ENCODE results near the gene GPA33. TPM values are rescaled to one million over a fixed set of nuclear protein-coding genes. Genes with fewer than 3 reads are reported as not detected.

GPA33 gene
- total RNA-seq, 1 experiment from 2014 or later = not detected

DNA sequence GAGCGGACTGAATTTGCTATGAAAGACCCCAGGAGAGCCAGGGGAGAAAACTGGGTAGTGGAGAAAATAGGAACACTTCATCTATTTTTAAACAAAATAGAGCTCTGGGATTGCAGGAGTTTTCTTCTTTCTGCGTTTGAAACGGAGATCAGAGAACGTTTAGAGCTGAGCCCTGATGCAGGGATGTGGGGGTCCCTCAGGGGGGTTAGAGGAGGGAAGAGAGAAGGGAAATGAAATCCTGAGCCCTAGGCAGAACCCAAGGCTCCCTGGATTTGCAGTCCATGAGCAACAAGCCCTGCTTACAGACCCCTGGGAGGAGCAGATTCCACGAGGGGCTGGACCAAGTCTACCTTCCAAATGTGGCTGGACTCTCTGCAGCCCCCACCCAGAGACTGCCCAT is 25.5 kb upstream of the GPA33 start:
- Histone ChIP-seq H4K5ac (ENCODE audit: insufficient read length, low read depth, low read length) (no peak overlapping the region), H3K27me3 (ENCODE audit: insufficient read depth, low read length) (no peaks in the 10 kb centered on the region), H3K4me2 (ENCODE audit: insufficient read depth, insufficient read length, low read length) (no peak overlapping the region), H3K4me1 (ENCODE audit: insufficient read depth, low read length) (0 out of 2 replicates have a peak, but pooled peaks cover 2% of the 10 kb centered on the region), H2AK5ac (ENCODE audit: insufficient read length, low read length) (no peak overlapping the region), H2BK12ac (ENCODE audit: insufficient read length, low read depth, low read length) (no peak overlapping the region), H3K79me1 (ENCODE audit: insufficient read depth, low read depth, low read length, poor library complexity, severe bottlenecking) (no peaks in the 10 kb centered on the region), H4K20me1 (ENCODE audit: control insufficient read depth, insufficient read depth, insufficient read length) (no peaks in the 10 kb centered on the region), H3K14ac (ENCODE audit: insufficient read depth, low read length) (no peak overlapping the region), H3K23me2 (ENCODE audit: insufficient read length, low read depth, low read length, poor library complexity, severe bottlenecking) (no peaks in the 10 kb centered on the region), H3K27ac (ENCODE audit: insufficient read length, low read depth, low read length) (no peak overlapping the region), H3K9ac (ENCODE audit: extremely low read depth, insufficient read length, low read length) (no peak overlapping the region), H3K56ac (ENCODE audit: insufficient read length, low read depth, low read length) (no peak overlapping the region), H3K23ac (ENCODE audit: insufficient read length, low read depth, low read length) (no peak overlapping the region), H2BK5ac (ENCODE audit: insufficient read length, low read length) (no peak overlapping the region), H4K8ac (replicated peaks; ENCODE audit: insufficient read length, low read depth, low read length) (no peak overlapping the region), H3K4ac (ENCODE audit: low read depth, low read length) (no peak overlapping the region), H2BK20ac (ENCODE audit: low read depth, low read length, poor library complexity, severe bottlenecking) (no peak overlapping the region), H3T11ph (ENCODE audit: low read length) (no peak overlapping the region), H4K91ac (ENCODE audit: insufficient read length, low read depth, low read length) (no peak overlapping the region), H2AFZ (ENCODE audit: low read length) (no peak overlapping the region), H3K79me2 (ENCODE audit: insufficient read depth, low read length) (no peaks in the 10 kb centered on the region), H2BK15ac (ENCODE audit: low read depth, low read length) (no peak overlapping the region), H2BK120ac (ENCODE audit: low read depth, low read length, poor library complexity, severe bottlenecking) (no peak overlapping the region), H3K9me3 (ENCODE audit: control insufficient read depth, low read depth, low read length) (no peaks in the 10 kb centered on the region), H3K18ac (ENCODE audit: insufficient read length, low read depth, low read length) (no peak overlapping the region)
- DNase-seq = no peak
- Mint-ChIP-seq H3K36me3 (ENCODE audit: insufficient read depth in 1 of 3, low read depth in 3 of 3) (no peaks in the 10 kb centered on the region), H3K27ac (no peak overlapping the region), H3K4me1 (peaks cover 23 to 28% of the 10 kb centered on the region in 2 experiments), H3K4me3 (no peak overlapping the region), H3K9me3 (no peaks in the 10 kb centered on the region), H3K27me3 (ENCODE audit: low read depth) (peaks cover 4% of the 10 kb centered on the region)
- no CpG with 5 or more reads among the region's 5 CpGs for WGBS (ENCODE audit: extremely low coverage, insufficient read length, low lambda C conversion rate)
- TF ChIP-seq, protein P1, sequence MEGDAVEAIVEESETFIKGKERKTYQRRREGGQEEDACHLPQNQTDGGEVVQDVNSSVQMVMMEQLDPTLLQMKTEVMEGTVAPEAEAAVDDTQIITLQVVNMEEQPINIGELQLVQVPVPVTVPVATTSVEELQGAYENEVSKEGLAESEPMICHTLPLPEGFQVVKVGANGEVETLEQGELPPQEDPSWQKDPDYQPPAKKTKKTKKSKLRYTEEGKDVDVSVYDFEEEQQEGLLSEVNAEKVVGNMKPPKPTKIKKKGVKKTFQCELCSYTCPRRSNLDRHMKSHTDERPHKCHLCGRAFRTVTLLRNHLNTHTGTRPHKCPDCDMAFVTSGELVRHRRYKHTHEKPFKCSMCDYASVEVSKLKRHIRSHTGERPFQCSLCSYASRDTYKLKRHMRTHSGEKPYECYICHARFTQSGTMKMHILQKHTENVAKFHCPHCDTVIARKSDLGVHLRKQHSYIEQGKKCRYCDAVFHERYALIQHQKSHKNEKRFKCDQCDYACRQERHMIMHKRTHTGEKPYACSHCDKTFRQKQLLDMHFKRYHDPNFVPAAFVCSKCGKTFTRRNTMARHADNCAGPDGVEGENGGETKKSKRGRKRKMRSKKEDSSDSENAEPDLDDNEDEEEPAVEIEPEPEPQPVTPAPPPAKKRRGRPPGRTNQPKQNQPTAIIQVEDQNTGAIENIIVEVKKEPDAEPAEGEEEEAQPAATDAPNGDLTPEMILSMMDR (conservative IDR thresholded peaks at IDR 0.05) = no peak
